A673 (cell line): ENCODE results near the gene CCDC14. TPM values are rescaled to one million over a fixed set of nuclear protein-coding genes. Genes with fewer than 3 reads are reported as not detected.

Experiments
- BruUV-seq: library from RNA; stranded (reverse); fragments of 400-500 nt; replicated peaks from 2 replicates; lab custom pipeline; 2021; lab: Mats Ljungman, UMichigan
- CTCF ChIA-PET: fragments of 300-600 bp; sonication (Branson Sonifier 250); formaldehyde crosslinking; loops from one replicate; lab custom pipeline; 2022; ENCODE audit warnings: antibody characterized with exemption; lab: Charles Lee
- POLR2A ChIA-PET: fragments of 300-600 bp; sonication (Branson Sonifier 250); formaldehyde crosslinking; loops from one replicate; lab custom pipeline; 2022; ENCODE audit warnings: antibody characterized with exemption; ENCODE audit not compliant: low non-redundant PET; lab: Charles Lee
- DNase-seq: peaks from one replicate; pipeline ENCODE4 v3.0.0-alpha.2; 2015; ENCODE audit warnings: low spot score
- H3K27ac ChIP-seq: fragments of 200-600 bp; sonication (generic); 2 replicates; pipeline ENCODE4 v1.5.1; 2016; ENCODE audit warnings: mixed run types, low read depth, mild to moderate bottlenecking, mixed read lengths, antibody characterized with exemption, low read length; ENCODE audit not compliant: poor library complexity, severe bottlenecking
- H3K27me3 ChIP-seq: fragments of 200-600 bp; sonication (generic); replicated peaks from 2 replicates; pipeline ENCODE4 v1.6.1; 2017; ENCODE audit warnings: mixed run types, low read depth, mild to moderate bottlenecking, mixed read lengths, antibody characterized with exemption, low read length; ENCODE audit not compliant: insufficient read depth, poor library complexity
- H3K36me3 ChIP-seq: fragments of 200-600 bp; sonication (generic); 2 replicates; pipeline ENCODE4 v1.6.1; 2016; ENCODE audit warnings: mixed run types, mild to moderate bottlenecking, mixed read lengths, antibody characterized with exemption, low read length; ENCODE audit not compliant: insufficient read depth, poor library complexity, severe bottlenecking
- H3K4me1 ChIP-seq: fragments of 200-600 bp; sonication (generic); 2 replicates; pipeline ENCODE4 v1.6.1; 2017; ENCODE audit warnings: mixed run types, mild to moderate bottlenecking, mixed read lengths, antibody characterized with exemption, low read length; ENCODE audit not compliant: insufficient read depth, poor library complexity, severe bottlenecking
- H3K4me3 ChIP-seq: fragments of 200-600 bp; sonication (generic); 2 replicates; pipeline ENCODE4 v1.5.1; 2016; ENCODE audit warnings: low read depth, mixed run types, mild to moderate bottlenecking, mixed read lengths, low read length; ENCODE audit not compliant: poor library complexity, severe bottlenecking
- H3K9me3 ChIP-seq: fragments of 200-600 bp; sonication (generic); 2 replicates; pipeline ENCODE4 v1.6.1; 2016; ENCODE audit warnings: mixed run types, low read depth, mild to moderate bottlenecking, mixed read lengths, antibody characterized with exemption, low read length; ENCODE audit not compliant: poor library complexity, severe bottlenecking
- CTCF ChIP-seq: fragments of 300-800, 200-600 bp; sonication (generic); conservative IDR thresholded peaks from 2 replicates; pipeline ENCODE4 v1.5.1; 2017; ENCODE audit warnings: low read depth, mild to moderate bottlenecking, antibody characterized with exemption, low read length, moderate library complexity, mixed read lengths
- EZH2 ChIP-seq: fragments of 200-600 bp; sonication (generic); IDR thresholded peaks from 2 replicates; pipeline ENCODE4 v1.6.1; 2017; ENCODE audit warnings: borderline replicate concordance, low read depth, mild to moderate bottlenecking, mixed read lengths, antibody characterized with exemption, low read length; ENCODE audit not compliant: poor library complexity, severe bottlenecking
- intact Hi-C: fragments of 100-400 bp; cut with micrococcal nuclease; formaldehyde crosslinking; loops from one replicate; pipeline ENCODE4 v1.10.0; 2022; ENCODE audit not compliant: unreplicated experiment
- total RNA-seq: library from RNA; stranded (reverse); gene quantifications from 2 replicates; pipeline ENCODE4 v1.2.3, GENCODE V29; 2021

Gene CCDC14
- total RNA-seq, 1 experiment from 2014 or later: 81.2 TPM

- no TSS peak for BruUV-seq
- H3K27ac ChIP-seq: no peak overlapping the region
- no peaks in the 10 kb centered on the region for H3K36me3 ChIP-seq
- ChIA-PET POLR2A (no interaction called here), CTCF (no interaction called here)
- intact Hi-C loops: no loop called here
- H3K9me3 ChIP-seq: no peaks in the 10 kb centered on the region
- peaks cover 29% of the 10 kb centered on the region for H3K27me3 ChIP-seq
- no peak for DNase-seq
- no peaks in the 10 kb centered on the region for H3K4me1 ChIP-seq
- no peak for TF ChIP-seq EZH2
- peak overlapping the region; percentile 46 for H3K4me3 ChIP-seq
Observed at GRCh38 chr3:123884993-123885392, 76.0 kb downstream of the CCDC14 start.

GRCh38 chr3:123884203-123884831, 76.7 kb downstream of the CCDC14 start, which contains the start of gene MYLK:
MYLK (minus strand) TSS chr3:123884332; CDS start chr3:123793841, 90,491 bp downstream.
- peak within 1 kb of the TSS; percentile 46 for H3K4me3 ChIP-seq
- H3K27me3 ChIP-seq: peaks cover 29% of the 10 kb centered on the region
- no peaks in the 10 kb centered on the region for H3K9me3 ChIP-seq
- no peaks in the 10 kb centered on the region for H3K4me1 ChIP-seq
- TF ChIP-seq CTCF: no peak
- TF ChIP-seq EZH2: no peak
- intact Hi-C loops: no loop called here
- H3K27ac ChIP-seq: no peak within 1 kb of the TSS
- CTCF ChIA-PET: no interaction called here
- H3K36me3 ChIP-seq: no peaks in the 10 kb centered on the region
- DNase-seq: peak; percentile 78
- POLR2A ChIA-PET: no interaction called here
- no TSS peak for BruUV-seq

GRCh38 chr3:123883701-123884202, 77.3 kb downstream of the CCDC14 start:
- BruUV-seq: no TSS peak
- Histone ChIP-seq H3K9me3 (no peaks in the 10 kb centered on the region), H3K36me3 (no peaks in the 10 kb centered on the region), H3K27me3 (peaks cover 29% of the 10 kb centered on the region), H3K4me1 (no peaks in the 10 kb centered on the region), H3K27ac (no peak overlapping the region), H3K4me3 (peak overlapping the region; percentile 46)
- CTCF ChIA-PET: interaction anchor here (0.7 kb wide), 1 partner anchor 160 kb away, joined by 3 read pairs; no protein-coding TSS in a partner anchor
- DNase-seq: peak; percentile 15
- intact Hi-C loops: no loop called here
- TF ChIP-seq EZH2 (no peak), CTCF (no peak)
- POLR2A ChIA-PET: no interaction called here
